ENCODE measurements around the gene PRPSAP1. TPM values are rescaled to one million over a fixed set of nuclear protein-coding genes. Genes with fewer than 3 reads are reported as not detected.

The PRPSAP1 gene
- total RNA-seq, 3 donors from 2014 or later = 45.3 to 63.0 (median 61.4) TPM

- Histone ChIP-seq H3K4me1 (ENCODE audit: low read depth) (peaks cover 78% of the 10 kb centered on the region), H3K4me3 (peak overlapping the region; percentile 99), H3K36me3 (ENCODE audit: low read depth) (no peaks in the 10 kb centered on the region), H3K9me3 (no peaks in the 10 kb centered on the region)
- intact Hi-C loops (cut with DNase I, micrococcal nuclease) = no loop called here
- peak in 2 of 3 donors; percentile 42 to 64 for DNase-seq
- ATAC-seq = peak; percentile 6
- TF ChIP-seq, protein P1, sequence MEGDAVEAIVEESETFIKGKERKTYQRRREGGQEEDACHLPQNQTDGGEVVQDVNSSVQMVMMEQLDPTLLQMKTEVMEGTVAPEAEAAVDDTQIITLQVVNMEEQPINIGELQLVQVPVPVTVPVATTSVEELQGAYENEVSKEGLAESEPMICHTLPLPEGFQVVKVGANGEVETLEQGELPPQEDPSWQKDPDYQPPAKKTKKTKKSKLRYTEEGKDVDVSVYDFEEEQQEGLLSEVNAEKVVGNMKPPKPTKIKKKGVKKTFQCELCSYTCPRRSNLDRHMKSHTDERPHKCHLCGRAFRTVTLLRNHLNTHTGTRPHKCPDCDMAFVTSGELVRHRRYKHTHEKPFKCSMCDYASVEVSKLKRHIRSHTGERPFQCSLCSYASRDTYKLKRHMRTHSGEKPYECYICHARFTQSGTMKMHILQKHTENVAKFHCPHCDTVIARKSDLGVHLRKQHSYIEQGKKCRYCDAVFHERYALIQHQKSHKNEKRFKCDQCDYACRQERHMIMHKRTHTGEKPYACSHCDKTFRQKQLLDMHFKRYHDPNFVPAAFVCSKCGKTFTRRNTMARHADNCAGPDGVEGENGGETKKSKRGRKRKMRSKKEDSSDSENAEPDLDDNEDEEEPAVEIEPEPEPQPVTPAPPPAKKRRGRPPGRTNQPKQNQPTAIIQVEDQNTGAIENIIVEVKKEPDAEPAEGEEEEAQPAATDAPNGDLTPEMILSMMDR (IDR thresholded peaks at IDR 0.05) = no peak
Observed at GRCh38 chr17:76266244-76266938, 87.3 kb downstream of the PRPSAP1 start.

DNA sequence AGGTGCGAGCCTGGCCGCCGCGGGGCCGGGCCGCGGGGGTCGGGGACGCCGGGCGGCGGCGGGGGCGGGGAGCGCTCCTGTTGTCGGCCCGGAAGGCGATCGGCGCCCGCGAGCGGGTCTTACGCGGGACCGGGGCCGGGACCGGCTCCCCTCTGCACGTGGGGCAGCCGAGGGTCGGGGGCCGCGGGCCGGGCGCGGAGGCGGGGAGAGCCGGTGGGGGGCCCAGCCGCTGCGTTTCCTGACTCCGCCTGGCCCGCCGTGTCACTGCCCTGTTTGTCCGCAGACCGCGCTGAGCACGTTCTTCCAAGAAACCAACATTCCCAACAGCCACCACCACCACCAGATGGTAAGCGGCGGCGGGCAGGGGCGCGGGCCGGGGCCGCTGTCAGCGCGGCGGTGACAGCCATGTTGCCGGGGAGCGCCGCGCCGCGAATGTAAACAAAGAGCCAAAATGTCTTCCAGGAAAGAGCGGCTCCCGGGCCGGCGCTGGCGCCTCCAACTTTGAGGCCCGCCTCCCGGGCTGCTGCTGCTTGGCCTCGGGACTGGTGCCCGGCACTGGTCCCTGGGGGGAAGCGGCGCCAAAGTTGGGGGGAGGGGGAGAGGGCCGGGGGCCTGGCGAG, 88.0 kb downstream of the PRPSAP1 start:
- no peaks in the 10 kb centered on the region for H3K9me3 ChIP-seq
- DNase-seq (peak; percentile 77 to 82 (median 79)), ATAC-seq (peak; percentile 8)
- TF ChIP-seq, protein P1 (IDR thresholded peaks at IDR 0.05) = no peak
- H3K36me3 ChIP-seq (ENCODE audit: low read depth) = no peaks in the 10 kb centered on the region
- H3K4me3 ChIP-seq = peak overlapping the region; percentile 99
- intact Hi-C loops (cut with DNase I, micrococcal nuclease) = no loop called here
- peaks cover 78% of the 10 kb centered on the region for H3K4me1 ChIP-seq (ENCODE audit: low read depth)

- intact Hi-C loops (cut with DNase I, micrococcal nuclease) = no loop called here
- ATAC-seq = peak; percentile 82
- Histone ChIP-seq H3K4me1 (ENCODE audit: low read depth) (peaks cover 77% of the 10 kb centered on the region), H3K36me3 (ENCODE audit: low read depth) (no peaks in the 10 kb centered on the region), H3K9me3 (no peaks in the 10 kb centered on the region), H3K4me3 (peak within 1 kb of the TSS; percentile 99)
- TF ChIP-seq, protein P1 (IDR thresholded peaks at IDR 0.05) = no peak
- peak; percentile 99 to 100 (median 99) for DNase-seq
Observed at GRCh38 chr17:76264755-76265623, 88.7 kb downstream of the PRPSAP1 start, which contains the start of gene UBALD2. TSS of gene UBALD2 (plus strand) at chr17:76265348. CDS start at chr17:76265506, 158 bp downstream.

GRCh38 chr17:76264425-76264754, 89.3 kb downstream of the PRPSAP1 start:
- Histone ChIP-seq H3K36me3 (ENCODE audit: low read depth) (no peaks in the 10 kb centered on the region), H3K9me3 (no peaks in the 10 kb centered on the region), H3K4me3 (no peak overlapping the region), H3K4me1 (ENCODE audit: low read depth) (peaks cover 77% of the 10 kb centered on the region)
- no peak for ATAC-seq
- intact Hi-C loops (cut with DNase I, micrococcal nuclease) = no loop called here
- TF ChIP-seq, protein P1 (IDR thresholded peaks at IDR 0.05) = no peak
- peak in 1 of 3 donors; percentile 25 for DNase-seq

DNA sequence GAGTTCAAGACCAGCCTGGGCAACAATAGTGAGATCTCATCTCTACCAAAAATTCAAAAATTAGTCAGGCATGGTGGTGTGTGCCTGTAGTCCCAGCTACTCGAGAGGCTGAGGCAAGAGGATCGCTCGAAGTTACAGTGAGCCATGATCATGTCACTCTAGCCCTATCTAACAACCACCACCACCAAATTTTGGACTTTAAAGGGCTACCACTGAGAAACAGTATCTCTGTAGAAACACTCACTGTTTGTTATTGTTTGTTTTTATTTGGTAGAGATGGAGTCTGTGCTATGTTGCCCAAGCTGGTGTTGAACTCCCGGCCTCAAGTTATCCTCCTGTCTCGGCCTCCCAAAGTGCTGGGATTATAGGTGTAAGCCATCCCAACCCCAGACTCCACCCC, 89.8 kb downstream of the PRPSAP1 start:
- DNase-seq (peak in 1 of 3 donors; percentile 21), ATAC-seq (no peak)
- H3K9me3 ChIP-seq = no peaks in the 10 kb centered on the region
- no peaks in the 10 kb centered on the region for H3K36me3 ChIP-seq (ENCODE audit: low read depth)
- peaks cover 74% of the 10 kb centered on the region for H3K4me1 ChIP-seq (ENCODE audit: low read depth)
- intact Hi-C loops (cut with DNase I, micrococcal nuclease) = no loop called here
- TF ChIP-seq, protein P1 (IDR thresholded peaks at IDR 0.05) = no peak
- H3K4me3 ChIP-seq = no peak overlapping the region
